Pulmonary artery endothelial cell (primary cell): ENCODE measurements around the gene ZBTB39. TPM values are rescaled to one million over a fixed set of nuclear protein-coding genes. Genes with fewer than 3 reads are reported as not detected.

ENCODE experiments used
- total RNA-seq: library from RNA; depleted of rRNA; stranded (reverse); fragments of >200 nt; gene quantifications from 2 replicates; pipeline ENCODE4 v1.2.3, GENCODE V29; 2014

The ZBTB39 gene
- total RNA-seq, 1 donor from 2014 or later, result 6.0 TPM

Other genes with a start within 250 kb of the ZBTB39 start
- gene HSD17B6, start 243.2 kb downstream of the ZBTB39 start, total RNA-seq, result 0.26 and 0.28 TPM in 2 replicates
- not detected in 2 replicates for gene SDR9C7, start 72.1 kb downstream of the ZBTB39 start, total RNA-seq
- gene RDH16, start 48.9 kb downstream of the ZBTB39 start, total RNA-seq, result under 0.01 and 0.11 TPM in 2 replicates
- not detected in 2 replicates for gene TAC3, start 10.0 kb upstream of the ZBTB39 start, total RNA-seq
- under 0.01 TPM in 1 of 2 replicates, not detected in the other for gene MYO1A, start 43.6 kb upstream of the ZBTB39 start, total RNA-seq
- 6.0 and 15.1 TPM in 2 replicates for gene NEMP1, start 72.2 kb upstream of the ZBTB39 start, total RNA-seq
- gene NAB2, start 82.6 kb upstream of the ZBTB39 start, total RNA-seq, result 13.6 and 15.4 TPM in 2 replicates
- gene STAT6, start 104.8 kb upstream of the ZBTB39 start, total RNA-seq, result 62.4 and 70.4 TPM in 2 replicates
- 4.6 and 5.9 TPM in 2 replicates for gene LRP1, start 121.9 kb upstream of the ZBTB39 start, total RNA-seq
- gene LRP1-AS, start 141.1 kb upstream of the ZBTB39 start, total RNA-seq, result not detected in 2 replicates
- gene NXPH4, start 210.2 kb upstream of the ZBTB39 start, total RNA-seq, result 0.13 and 0.28 TPM in 2 replicates
- 247 and 270 TPM in 2 replicates for gene SHMT2, start 223.2 kb upstream of the ZBTB39 start, total RNA-seq
- gene STAC3, start 244.6 kb upstream of the ZBTB39 start, total RNA-seq, result 0.07 and 0.13 TPM in 2 replicates